ENCODE measurements around the gene ACR.

DNA sequence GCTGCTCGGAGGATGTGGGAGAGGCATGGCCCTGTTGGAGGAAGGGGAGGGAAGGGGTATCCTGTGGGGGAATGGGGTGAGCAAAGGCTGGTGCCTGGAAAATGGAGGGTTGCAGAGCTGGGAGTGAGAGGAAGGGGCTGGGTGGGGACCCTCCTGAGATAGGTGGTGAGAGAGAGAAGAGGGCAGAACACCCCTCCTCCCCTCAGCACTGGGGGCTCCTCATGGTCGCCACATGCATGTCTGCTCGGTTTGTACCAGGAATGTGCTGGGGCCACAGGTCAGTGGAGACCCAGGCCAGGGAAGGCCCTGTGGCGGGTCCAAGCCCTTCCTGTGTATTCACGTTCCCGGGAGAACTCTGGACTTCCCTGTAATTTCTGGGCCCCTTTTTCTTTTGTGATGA, 27.8 kb upstream of the ACR start:
- TF ChIP-seq SMC3 (IDR thresholded peaks at IDR 0.05; ENCODE audit: low read depth, low read length), result no peak
- TF ChIP-seq CTCF (conservative IDR thresholded peaks at IDR 0.05; ENCODE audit: low read depth, low read length), result no peak
- TF ChIP-seq RFX5 (IDR thresholded peaks at IDR 0.05; ENCODE audit: low read depth, low read length), result no peak
- TF ChIP-seq MAFK (IDR thresholded peaks at IDR 0.05; ENCODE audit: low read depth, low read length), result no peak
- no peak for TF ChIP-seq MXI1 (IDR thresholded peaks at IDR 0.05; ENCODE audit: borderline replicate concordance, low read depth, low read length)
- no peak for TF ChIP-seq POLR2A (IDR thresholded peaks at IDR 0.05; ENCODE audit: low read depth, low read length)
- no peak for TF ChIP-seq RAD21 (IDR thresholded peaks at IDR 0.05; ENCODE audit: low read length)
- no peak for TF ChIP-seq USF2 (IDR thresholded peaks at IDR 0.05; ENCODE audit: low read depth, low read length)

All from IMR-90 (cell line).